ENCODE data around the gene NRDC.

The NRDC gene

GRCh38 chr1:51740652-51741051 lies 137.9 kb downstream of the NRDC start (continued):
- TF ChIP-seq ZNF18 (tag by site-specific recombination; IDR thresholded peaks at IDR 0.05) (peak; percentile 40; the same call in 1 of the 2 replicates), ZXDB (tag by site-specific recombination; IDR thresholded peaks at IDR 0.05) (peak; percentile 45; the same call in 1 of the 2 replicates), BCL11A (tag by site-specific recombination; IDR thresholded peaks at IDR 0.05; ENCODE audit: low read depth) (no peak), ZNF513 (tag by site-specific recombination; IDR thresholded peaks at IDR 0.05) (peak; percentile 30; the same call in 1 of the 2 replicates), ZBTB20 (tag by site-specific recombination; IDR thresholded peaks at IDR 0.05) (no peak), BCL11B (tag by site-specific recombination; IDR thresholded peaks at IDR 0.05; ENCODE audit: low read depth) (no peak), ZNF10 (tag by site-specific recombination; IDR thresholded peaks at IDR 0.05) (no peak), ZNF561 (tag by site-specific recombination; IDR thresholded peaks at IDR 0.05; ENCODE audit: borderline replicate concordance) (peak; percentile 69; the same call in 1 of the 2 replicates), ZNF140 (tag by site-specific recombination; IDR thresholded peaks at IDR 0.05) (no peak), ZNF184 (tag by site-specific recombination; IDR thresholded peaks at IDR 0.05) (no peak), ZNF843 (tag by site-specific recombination; IDR thresholded peaks at IDR 0.05) (peak; percentile 72), ZNF768 (tag by site-specific recombination; IDR thresholded peaks at IDR 0.05) (no peak), ZNF658 (tag by site-specific recombination; IDR thresholded peaks at IDR 0.05) (no peak), OSR2 (tag by site-specific recombination; IDR thresholded peaks at IDR 0.05) (peak; percentile 61; the same call in 1 of the 2 replicates), SCRT1 (tag by site-specific recombination; IDR thresholded peaks at IDR 0.05; ENCODE audit: borderline replicate concordance) (peak; percentile 60; the same call in 1 of the 2 replicates)
